GM21381 (cell line): ENCODE results near the gene EBF3.

Experiments
- ATAC-seq: cut with Tn5 transposase; IDR thresholded peaks from one replicate; pipeline ENCODE4 v1.9.1; 2021; ENCODE audit warnings: mild to moderate bottlenecking, moderate library complexity; ENCODE audit not compliant: unreplicated experiment

Gene EBF3

GRCh38 chr10:129912986-129913695 lies 50.9 kb downstream of the EBF3 start:
- ATAC-seq, result no peak

- ATAC-seq, result no peak
Measured at GRCh38 chr10:129912166-129912917, 51.7 kb downstream of the EBF3 start.

DNA sequence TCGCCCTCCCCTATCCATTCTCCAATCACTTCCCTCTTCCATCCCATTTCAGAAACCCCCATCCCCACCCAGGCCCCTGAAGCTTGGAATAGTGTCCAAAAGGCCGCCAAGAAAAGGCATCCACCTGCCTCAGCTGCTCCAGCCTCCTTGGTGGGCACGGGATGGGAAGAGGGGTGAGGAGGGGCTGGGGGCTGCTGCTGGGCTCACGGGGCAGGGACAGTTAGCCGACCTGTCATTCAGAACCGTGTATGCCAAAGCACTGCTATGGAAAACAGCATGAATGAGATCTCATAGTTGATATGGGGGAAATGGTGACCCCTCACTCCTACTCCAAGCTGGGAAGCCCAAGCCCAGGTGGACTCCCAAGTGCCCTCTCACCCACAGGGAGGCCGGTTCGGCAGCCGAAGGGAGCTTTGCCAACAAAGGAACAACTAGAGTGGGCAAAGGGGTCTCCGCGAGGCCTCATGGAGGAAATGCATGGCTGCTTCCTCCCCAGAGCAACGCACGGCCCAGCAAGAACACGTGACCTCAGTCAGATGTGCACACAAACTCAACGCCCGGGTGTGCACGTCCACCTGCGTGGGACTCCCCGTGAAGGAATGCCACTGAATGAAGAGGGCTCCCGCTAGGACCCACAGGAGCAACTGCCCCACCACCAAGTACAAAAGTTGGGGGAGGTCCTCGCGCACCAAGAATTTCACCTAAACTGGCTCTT lies 52.5 kb downstream of the EBF3 start:
- ATAC-seq, result no peak

- ATAC-seq, result no peak
Measured at GRCh38 chr10:129910861-129911260, 53.2 kb downstream of the EBF3 start.

DNA sequence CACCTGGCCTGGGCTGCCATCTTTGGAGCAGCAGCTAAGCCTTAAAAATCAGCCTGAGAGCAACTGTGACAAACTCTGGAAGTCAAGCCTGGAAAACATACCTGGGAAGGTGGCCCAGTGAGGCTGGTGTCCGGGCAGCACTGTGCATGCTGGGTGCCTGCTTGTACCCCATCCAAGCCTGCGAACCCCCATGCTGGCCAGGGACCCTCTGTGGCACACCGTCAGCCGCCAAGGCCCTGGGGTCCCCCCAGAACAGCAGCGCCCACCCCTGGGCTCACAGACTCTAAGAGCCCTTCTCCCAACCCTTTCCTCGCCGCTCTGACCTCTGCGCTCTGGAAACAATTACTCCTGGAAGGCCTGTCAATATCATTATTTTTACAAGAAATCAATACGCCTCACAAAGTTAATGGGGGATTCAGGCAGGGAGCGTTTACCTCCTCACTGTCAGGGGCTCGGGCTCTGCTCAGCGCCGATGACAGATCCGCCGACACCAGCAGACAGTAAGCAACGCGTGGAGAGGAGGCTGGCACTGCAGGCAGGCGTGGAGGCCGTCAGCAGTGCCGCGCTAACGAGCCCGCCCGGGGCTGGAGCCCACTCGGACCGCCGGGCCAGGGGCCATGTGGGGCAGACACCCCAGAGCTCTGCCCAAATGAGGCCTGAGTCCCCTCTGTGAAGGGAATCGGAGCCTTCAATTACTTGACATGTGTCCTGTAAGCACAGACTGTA lies 54.4 kb downstream of the EBF3 start:
- ATAC-seq, result no peak

DNA sequence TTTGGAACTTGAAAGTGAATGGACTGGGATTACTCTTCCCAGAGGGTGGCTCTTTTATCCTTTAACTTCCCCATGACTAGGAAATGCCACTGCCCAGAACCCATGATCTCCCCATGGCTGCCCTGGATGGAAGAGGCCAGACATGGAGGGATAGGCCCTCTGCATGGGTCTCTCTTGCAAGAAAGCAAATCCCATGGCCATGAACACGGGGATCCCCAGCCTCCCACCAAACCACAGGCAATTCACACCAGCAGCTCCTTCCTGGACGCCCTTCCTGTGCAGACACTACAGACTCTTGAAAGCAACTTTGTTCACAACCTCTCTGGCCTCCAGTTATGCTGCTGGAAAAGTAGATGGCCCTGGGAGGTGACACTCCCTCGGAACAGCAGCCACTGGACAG lies 55.0 kb downstream of the EBF3 start:
- no peak for ATAC-seq

- no peak for ATAC-seq
Measured at GRCh38 chr10:129908406-129908805, 55.7 kb downstream of the EBF3 start.

- ATAC-seq, result no peak
Measured at GRCh38 chr10:129905553-129905952, 58.5 kb downstream of the EBF3 start.

DNA sequence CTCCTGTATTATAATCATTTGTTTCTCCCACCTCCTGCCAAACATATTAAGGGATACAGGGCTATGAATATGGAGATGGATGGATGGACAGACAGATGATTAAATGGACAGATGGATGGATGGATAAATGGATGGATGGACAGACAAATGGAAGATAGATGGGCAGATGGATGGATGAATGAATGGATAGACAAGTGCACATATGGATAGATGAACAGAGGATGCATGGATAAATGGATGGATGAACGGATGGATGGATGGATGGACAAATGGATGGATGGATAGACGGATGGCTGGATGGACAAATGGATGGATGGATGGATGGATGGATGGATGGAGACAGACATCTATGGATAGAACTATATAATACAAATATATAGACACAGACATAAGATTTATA lies 59.8 kb downstream of the EBF3 start:
- no peak for ATAC-seq

- no peak for ATAC-seq
Measured at GRCh38 chr10:129901389-129902006, 62.6 kb downstream of the EBF3 start.

DNA sequence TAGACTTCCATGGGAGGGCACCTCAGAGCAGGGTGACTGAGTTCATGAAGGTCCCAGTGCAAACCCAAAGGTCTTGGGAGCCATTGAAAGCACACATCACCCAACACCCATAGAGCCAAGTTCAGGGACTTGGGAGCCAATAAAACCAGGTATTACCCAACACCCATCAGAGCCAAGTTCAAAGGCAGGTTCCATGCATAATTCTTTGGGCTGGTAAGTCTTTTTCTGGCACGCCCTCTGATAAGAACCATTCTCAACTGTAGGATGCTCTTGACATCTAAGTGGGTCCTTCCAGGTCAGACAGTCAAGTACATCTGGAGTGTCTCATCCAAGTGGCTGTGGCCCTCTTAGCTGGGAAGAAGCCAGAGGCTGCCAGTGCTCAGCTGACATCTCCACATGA lies 63.2 kb downstream of the EBF3 start:
- ATAC-seq, result no peak

- ATAC-seq, result no peak
Measured at GRCh38 chr10:129899276-129900130, 64.6 kb downstream of the EBF3 start.

- no peak for ATAC-seq
Measured at GRCh38 chr10:129898706-129899268, 65.3 kb downstream of the EBF3 start.

DNA sequence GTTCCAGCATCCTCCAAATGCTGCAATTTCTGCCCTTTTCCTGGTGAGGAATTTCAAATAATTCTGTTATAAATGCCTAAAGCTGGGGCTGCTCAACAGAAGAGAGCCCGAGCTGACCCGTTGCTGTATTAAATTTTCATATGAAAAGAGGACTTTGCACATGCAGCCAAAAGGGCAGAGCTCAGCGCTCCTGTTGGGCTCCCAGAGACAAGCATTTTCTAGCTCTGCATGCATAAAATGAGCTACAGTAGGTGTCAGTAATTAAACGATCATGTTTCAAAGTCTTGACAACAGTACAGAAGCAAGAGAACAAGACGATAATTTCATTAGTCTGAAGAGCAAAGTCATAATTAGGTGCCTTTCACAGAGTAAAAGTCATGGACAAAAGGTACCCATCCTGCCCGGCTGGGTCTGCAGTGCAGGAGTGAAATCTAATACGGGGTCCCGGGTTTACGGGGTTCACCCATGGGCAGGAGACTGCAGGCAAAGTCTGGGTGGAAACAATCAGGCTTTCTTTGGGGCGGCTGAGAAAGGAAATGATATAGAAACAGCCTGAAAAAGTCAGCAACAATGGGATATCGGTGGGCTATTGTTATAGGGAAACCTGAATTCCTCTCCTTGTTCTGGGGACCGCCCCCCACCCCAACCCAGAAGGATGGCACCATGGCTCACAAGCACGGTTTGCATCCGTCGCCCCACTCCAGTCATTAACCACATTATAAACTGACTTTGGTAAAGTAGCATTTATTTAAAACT lies 66.0 kb downstream of the EBF3 start:
- ATAC-seq, result no peak

- no peak for ATAC-seq
Measured at GRCh38 chr10:129896860-129897200, 67.2 kb downstream of the EBF3 start.

GRCh38 chr10:129896136-129896859 lies 67.8 kb downstream of the EBF3 start:
- ATAC-seq, result no peak

- no peak for ATAC-seq
Measured at GRCh38 chr10:129895811-129896135, 68.3 kb downstream of the EBF3 start.

DNA sequence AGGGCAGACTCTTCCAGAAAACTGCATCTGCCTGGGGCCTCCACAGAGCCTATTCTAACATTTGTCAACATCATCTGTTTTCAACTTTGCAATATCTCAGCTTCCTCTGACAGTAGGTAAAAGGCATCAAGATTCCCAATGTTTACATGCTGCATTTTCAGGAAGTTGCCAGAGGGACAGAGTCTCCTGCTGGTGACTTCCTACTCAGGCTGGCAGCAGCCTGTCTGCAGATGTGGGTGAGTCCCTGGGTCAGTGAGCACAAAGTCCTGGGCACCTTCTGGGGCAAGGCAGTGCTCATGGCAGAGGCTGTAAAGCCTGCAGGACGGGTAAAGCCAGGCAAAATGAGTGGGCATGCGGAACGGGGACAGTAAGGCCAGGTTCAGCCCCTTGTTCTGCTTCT lies 69.4 kb downstream of the EBF3 start:
- ATAC-seq, result no peak
